Colonic mucosa (tissue), 4 donors: ENCODE data around the gene TTC3. TPM values are rescaled to one million over a fixed set of nuclear protein-coding genes. Genes with fewer than 3 reads are reported as not detected.
"Not testable (repeated sequence)": the region's sequence is repeated elsewhere in the genome, so short reads cannot be mapped to it uniquely, and the experiment has no call there.

Source experiments
- DNase-seq: peaks from one replicate; pipeline ENCODE4 v3.0.0-alpha.2; 2020
- H3K27ac ChIP-seq: fragments of 200-600 bp; one replicate; pipeline ENCODE4 v1.8.0; 2021
- H3K27me3 ChIP-seq: fragments of 200-600 bp; one replicate; pipeline ENCODE4 v1.8.0; 2021
- H3K36me3 ChIP-seq: fragments of 200-600 bp; one replicate; pipeline ENCODE4 v1.8.0; 2021
- H3K4me1 ChIP-seq: fragments of 200-600 bp; one replicate; pipeline ENCODE4 v1.8.0; 2021; ENCODE audit warnings: mild to moderate bottlenecking
- H3K4me3 ChIP-seq: fragments of 200-600 bp; one replicate; pipeline ENCODE4 v1.8.0; 2021
- H3K9ac ChIP-seq, 2 donors: one replicate each; pipeline ENCODE4 v1.7.0; 2013; ENCODE audit warnings: control low read depth in 2 of 2, low read depth in 2 of 2, low read length in 2 of 2
- H3K9me3 ChIP-seq: fragments of 200-600 bp; one replicate; pipeline ENCODE4 v1.8.0; 2021
- intact Hi-C: fragments of 100-400 bp; cut with DNase I; formaldehyde crosslinking; loops from one replicate; pipeline ENCODE4 v1.14.1; 2022
- total RNA-seq, 2 donors: library from RNA; stranded (reverse); fragmentation: NEBNext Ultra II Directional in 1 of 2; extraction: Animal tissue kit (Norgen Biotek cat#: 25700) in 1 of 2; gene quantifications; one replicate each; pipeline ENCODE4 v1.2.1, GENCODE V29; 2021
- TF ChIP-seq, protein P1 (sequence below): fragments of 200-600 bp; IDR thresholded peaks from one replicate; pipeline ENCODE4 v1.8.0; 2022; ENCODE audit warnings: antibody characterized with exemption, mild to moderate bottlenecking
- donor health status: healthy.
- donor health status: DM: no; HTN: no; CAD: no.
- donor health status: DM: no; HTN: no; CAD: no.

Gene TTC3
- total RNA-seq, 2 donors from 2014 or later = 85.8 to 125 TPM

DNA sequence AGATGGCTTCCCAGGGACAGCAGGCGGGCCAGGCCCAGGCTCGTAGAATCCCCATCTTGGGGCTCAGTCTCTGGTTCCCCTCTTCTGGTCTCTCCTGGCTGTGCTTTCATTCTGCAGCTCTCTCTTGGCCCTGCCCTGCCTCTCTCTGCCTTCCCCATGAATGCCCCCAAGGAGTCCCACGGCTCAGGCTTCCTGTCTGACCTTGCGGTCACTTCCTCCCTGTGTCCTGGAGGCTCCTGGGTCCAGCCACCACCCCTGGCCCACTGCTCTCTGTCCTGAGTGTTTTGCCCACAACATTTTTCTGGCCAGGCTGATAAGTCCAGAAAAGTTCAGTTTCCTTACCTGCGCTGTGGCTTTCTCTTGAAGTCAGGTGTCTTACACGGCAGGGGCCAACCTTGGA is 29.2 kb upstream of the TTC3 start:
- no peaks in the 10 kb centered on the region for H3K27me3 ChIP-seq

GRCh38 chr21:37044643-37045042 is 28.4 kb upstream of the TTC3 start:
- Histone ChIP-seq H3K27ac (no peak overlapping the region), H3K9me3 (no peaks in the 10 kb centered on the region), H3K9ac (no peak overlapping the region), H3K4me1 (no peaks in the 10 kb centered on the region), H3K36me3 (no peaks in the 10 kb centered on the region), H3K4me3 (no peak overlapping the region), H3K27me3 (no peaks in the 10 kb centered on the region)
- intact Hi-C loops = no loop called here
- TF ChIP-seq, protein P1, sequence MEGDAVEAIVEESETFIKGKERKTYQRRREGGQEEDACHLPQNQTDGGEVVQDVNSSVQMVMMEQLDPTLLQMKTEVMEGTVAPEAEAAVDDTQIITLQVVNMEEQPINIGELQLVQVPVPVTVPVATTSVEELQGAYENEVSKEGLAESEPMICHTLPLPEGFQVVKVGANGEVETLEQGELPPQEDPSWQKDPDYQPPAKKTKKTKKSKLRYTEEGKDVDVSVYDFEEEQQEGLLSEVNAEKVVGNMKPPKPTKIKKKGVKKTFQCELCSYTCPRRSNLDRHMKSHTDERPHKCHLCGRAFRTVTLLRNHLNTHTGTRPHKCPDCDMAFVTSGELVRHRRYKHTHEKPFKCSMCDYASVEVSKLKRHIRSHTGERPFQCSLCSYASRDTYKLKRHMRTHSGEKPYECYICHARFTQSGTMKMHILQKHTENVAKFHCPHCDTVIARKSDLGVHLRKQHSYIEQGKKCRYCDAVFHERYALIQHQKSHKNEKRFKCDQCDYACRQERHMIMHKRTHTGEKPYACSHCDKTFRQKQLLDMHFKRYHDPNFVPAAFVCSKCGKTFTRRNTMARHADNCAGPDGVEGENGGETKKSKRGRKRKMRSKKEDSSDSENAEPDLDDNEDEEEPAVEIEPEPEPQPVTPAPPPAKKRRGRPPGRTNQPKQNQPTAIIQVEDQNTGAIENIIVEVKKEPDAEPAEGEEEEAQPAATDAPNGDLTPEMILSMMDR = no peak
- DNase-seq = no peak

More for the DNA sequence above, 29.2 kb upstream of the TTC3 start:
- H3K4me3 ChIP-seq = no peak overlapping the region
- H3K9ac ChIP-seq = no peak overlapping the region
- TF ChIP-seq, protein P1 = no peak
- no peaks in the 10 kb centered on the region for H3K9me3 ChIP-seq
- no peak for DNase-seq
- H3K27ac ChIP-seq = no peak overlapping the region
- no peaks in the 10 kb centered on the region for H3K4me1 ChIP-seq
- no peaks in the 10 kb centered on the region for H3K36me3 ChIP-seq
- intact Hi-C loops = no loop called here

- TF ChIP-seq, protein P1 = no peak
- H3K9ac ChIP-seq = no peak overlapping the region
- H3K4me3 ChIP-seq = no peak overlapping the region
- H3K4me1 ChIP-seq = no peaks in the 10 kb centered on the region
- no peak overlapping the region for H3K27ac ChIP-seq
- no peak for DNase-seq
- H3K9me3 ChIP-seq = no peaks in the 10 kb centered on the region
- no peaks in the 10 kb centered on the region for H3K27me3 ChIP-seq
- intact Hi-C loops = no loop called here
- no peaks in the 10 kb centered on the region for H3K36me3 ChIP-seq
These were observed 27.9 kb upstream of the TTC3 start for GRCh38 chr21:37045149-37045548.

- Histone ChIP-seq H3K36me3 (no peaks in the 10 kb centered on the region), H3K27ac (no peak overlapping the region), H3K4me3 (no peak overlapping the region), H3K9ac (no peak overlapping the region), H3K9me3 (no peaks in the 10 kb centered on the region), H3K27me3 (no peaks in the 10 kb centered on the region), H3K4me1 (no peaks in the 10 kb centered on the region)
- intact Hi-C loops = no loop called here
- TF ChIP-seq, protein P1 = no peak
- DNase-seq = no peak
These were observed 27.5 kb upstream of the TTC3 start for GRCh38 chr21:37045556-37045955.

GRCh38 chr21:37047079-37047478 is 26.0 kb upstream of the TTC3 start:
- Histone ChIP-seq H3K4me1 (no peaks in the 10 kb centered on the region), H3K27ac (peak overlapping the region; percentile 68), H3K9me3 (no peaks in the 10 kb centered on the region), H3K4me3 (no peak overlapping the region), H3K27me3 (no peaks in the 10 kb centered on the region), H3K9ac (peak overlapping the region in 1 of 2 donors; percentile 18), H3K36me3 (no peaks in the 10 kb centered on the region)
- intact Hi-C loops = no loop called here
- TF ChIP-seq, protein P1 = no peak
- peak; percentile 89 for DNase-seq

GRCh38 chr21:37049741-37050140 is 23.3 kb upstream of the TTC3 start:
- H3K27me3 ChIP-seq, H3K4me1 ChIP-seq, intact Hi-C loops, H3K9me3 ChIP-seq, H3K27ac ChIP-seq, H3K9ac ChIP-seq, H3K36me3 ChIP-seq, H3K4me3 ChIP-seq, DNase-seq: not testable (repeated sequence)
